WERI-Rb-1 (cell line): ENCODE measurements around the gene SNX3.
"Not testable (repeated sequence)": the region's sequence is repeated elsewhere in the genome, so short reads cannot be mapped to it uniquely, and the experiment has no call there.

Experiments
- DNase-seq: peaks from one replicate; pipeline ENCODE4 v3.0.0-alpha.2; 2020
- H3K27ac ChIP-seq: fragments of 250-450 bp; sonication (Bioruptor Pico); 2 replicates; pipeline ENCODE4 v1.5.1; 2020; ENCODE audit warnings: mild to moderate bottlenecking, moderate library complexity
- H3K27me3 ChIP-seq: fragments of 250-450 bp; sonication (Bioruptor Pico); 2 replicates; pipeline ENCODE4 v1.5.1; 2021; ENCODE audit warnings: mild to moderate bottlenecking, low read depth, moderate library complexity; ENCODE audit not compliant: insufficient read depth, severe bottlenecking
- H3K36me3 ChIP-seq: fragments of 250-450 bp; sonication (Bioruptor Pico); 2 replicates; pipeline ENCODE4 v1.5.1; 2020; ENCODE audit warnings: mild to moderate bottlenecking, moderate library complexity
- H3K4me3 ChIP-seq: 2 replicates; pipeline ENCODE4 v1.5.1; 2011; ENCODE audit warnings: low read depth, mild to moderate bottlenecking, control low read depth, low read length
- H3K9me3 ChIP-seq: fragments of 250-450 bp; sonication (Bioruptor Pico); 2 replicates; pipeline ENCODE4 v1.5.1; 2021; ENCODE audit warnings: mild to moderate bottlenecking, moderate library complexity; ENCODE audit not compliant: severe bottlenecking
- TF ChIP-seq, protein P1 (sequence below): IDR thresholded peaks from 2 replicates; pipeline ENCODE4 v1.5.1; 2011; ENCODE audit warnings: low read depth, mild to moderate bottlenecking, control low read depth, inconsistent platforms, low read length

SNX3 gene

DNA sequence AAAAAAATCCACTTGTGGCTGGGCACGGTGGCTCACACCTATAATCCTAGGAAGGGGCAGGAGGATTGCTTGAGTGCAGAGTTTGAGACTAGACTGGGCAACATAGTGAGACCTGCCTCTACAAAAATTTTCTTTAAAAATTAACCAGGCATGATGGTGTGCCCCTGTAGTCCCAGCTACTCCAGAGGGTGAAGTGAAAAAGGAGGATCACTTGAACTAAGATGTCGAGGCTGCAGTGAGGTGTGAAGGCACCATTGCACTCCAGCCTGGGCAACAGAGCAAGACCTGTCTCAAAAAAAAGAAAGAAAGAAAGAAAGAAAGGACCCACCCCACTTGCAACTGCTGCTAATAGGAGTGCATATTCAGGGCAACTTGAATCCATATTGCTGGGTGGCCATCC, 13.7 kb upstream of the SNX3 start:
- H3K36me3 ChIP-seq, result no peaks in the 10 kb centered on the region
- no peak overlapping the region for H3K27ac ChIP-seq
- H3K4me3 ChIP-seq, result no peak overlapping the region
- no peaks in the 10 kb centered on the region for H3K27me3 ChIP-seq
- DNase-seq, result no peak
- TF ChIP-seq, protein P1, sequence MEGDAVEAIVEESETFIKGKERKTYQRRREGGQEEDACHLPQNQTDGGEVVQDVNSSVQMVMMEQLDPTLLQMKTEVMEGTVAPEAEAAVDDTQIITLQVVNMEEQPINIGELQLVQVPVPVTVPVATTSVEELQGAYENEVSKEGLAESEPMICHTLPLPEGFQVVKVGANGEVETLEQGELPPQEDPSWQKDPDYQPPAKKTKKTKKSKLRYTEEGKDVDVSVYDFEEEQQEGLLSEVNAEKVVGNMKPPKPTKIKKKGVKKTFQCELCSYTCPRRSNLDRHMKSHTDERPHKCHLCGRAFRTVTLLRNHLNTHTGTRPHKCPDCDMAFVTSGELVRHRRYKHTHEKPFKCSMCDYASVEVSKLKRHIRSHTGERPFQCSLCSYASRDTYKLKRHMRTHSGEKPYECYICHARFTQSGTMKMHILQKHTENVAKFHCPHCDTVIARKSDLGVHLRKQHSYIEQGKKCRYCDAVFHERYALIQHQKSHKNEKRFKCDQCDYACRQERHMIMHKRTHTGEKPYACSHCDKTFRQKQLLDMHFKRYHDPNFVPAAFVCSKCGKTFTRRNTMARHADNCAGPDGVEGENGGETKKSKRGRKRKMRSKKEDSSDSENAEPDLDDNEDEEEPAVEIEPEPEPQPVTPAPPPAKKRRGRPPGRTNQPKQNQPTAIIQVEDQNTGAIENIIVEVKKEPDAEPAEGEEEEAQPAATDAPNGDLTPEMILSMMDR, result no peak
- H3K9me3 ChIP-seq, result no peaks in the 10 kb centered on the region

DNA sequence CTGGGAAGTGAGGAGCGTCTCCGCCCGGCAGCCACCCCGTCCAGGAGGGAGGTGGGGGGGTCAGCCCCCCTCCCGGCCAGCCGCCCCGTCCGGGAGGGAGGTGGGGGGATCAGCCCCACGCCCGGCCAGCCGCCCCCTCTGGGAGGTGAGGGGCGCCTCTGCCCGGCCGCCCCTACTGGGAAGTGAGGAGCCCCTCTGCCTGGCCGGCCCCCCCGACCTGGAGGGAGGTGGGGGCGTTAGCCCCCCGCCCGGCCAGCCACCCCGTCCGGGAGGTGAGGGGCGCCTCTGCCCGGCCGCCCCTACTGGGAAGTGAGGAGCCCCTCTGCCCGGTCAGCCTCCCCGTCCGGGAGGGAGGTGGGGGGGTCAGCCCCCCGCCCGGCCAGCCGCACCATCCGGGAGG, 9.1 kb upstream of the SNX3 start:
- not testable (repeated sequence) for H3K9me3 ChIP-seq, H3K27ac ChIP-seq, H3K36me3 ChIP-seq, H3K27me3 ChIP-seq, DNase-seq, H3K4me3 ChIP-seq

DNA sequence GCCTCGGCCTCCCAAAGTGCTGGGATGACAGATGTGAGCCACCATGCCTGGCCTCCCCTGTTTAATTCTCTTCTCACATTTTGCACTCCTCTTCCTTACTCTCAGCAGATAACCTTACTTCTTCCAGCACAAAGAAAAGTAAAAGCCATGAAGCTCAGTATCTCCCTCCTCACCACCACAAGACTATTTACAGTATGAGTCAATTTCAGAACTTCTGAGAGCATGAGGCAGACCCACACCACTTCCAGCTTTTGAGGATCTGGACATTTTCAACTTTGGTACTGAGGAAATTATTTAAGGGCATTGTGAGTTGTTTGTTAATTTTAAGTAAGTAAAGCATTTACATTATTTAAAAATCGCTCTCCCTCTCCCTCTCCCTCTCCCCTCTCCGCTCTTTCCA, 8.0 kb upstream of the SNX3 start:
- no peak overlapping the region for H3K4me3 ChIP-seq
- H3K9me3 ChIP-seq, result no peaks in the 10 kb centered on the region
- H3K36me3 ChIP-seq, result no peaks in the 10 kb centered on the region
- no peaks in the 10 kb centered on the region for H3K27me3 ChIP-seq
- TF ChIP-seq, protein P1, result no peak
- no peak for DNase-seq
- H3K27ac ChIP-seq, result no peak overlapping the region

DNA sequence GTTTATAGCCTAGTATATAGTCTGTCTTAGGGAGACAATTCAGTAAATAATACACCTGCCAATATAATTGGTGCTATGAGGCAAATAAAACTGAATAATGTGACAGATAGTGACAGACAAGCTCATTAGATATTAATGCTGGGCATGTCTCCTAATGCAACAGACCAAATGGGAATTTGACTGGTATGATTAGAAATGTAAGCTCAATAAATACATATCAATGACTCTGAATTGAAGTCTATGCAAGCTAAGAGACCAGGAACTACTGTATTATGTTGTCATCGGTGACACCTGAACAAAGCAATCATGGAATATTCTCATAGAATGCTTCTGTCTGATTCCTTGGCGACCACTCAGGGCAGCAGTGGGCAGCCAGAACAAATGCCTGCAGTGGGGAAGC, 2.5 kb upstream of the SNX3 start:
- Histone ChIP-seq H3K36me3 (peaks cover 10% of the 10 kb centered on the region; the same call in 1 of the 2 replicates), H3K9me3 (no peaks in the 10 kb centered on the region), H3K4me3 (no peak overlapping the region), H3K27me3 (no peaks in the 10 kb centered on the region), H3K27ac (no peak overlapping the region)
- TF ChIP-seq, protein P1, result no peak
- DNase-seq, result no peak

DNA sequence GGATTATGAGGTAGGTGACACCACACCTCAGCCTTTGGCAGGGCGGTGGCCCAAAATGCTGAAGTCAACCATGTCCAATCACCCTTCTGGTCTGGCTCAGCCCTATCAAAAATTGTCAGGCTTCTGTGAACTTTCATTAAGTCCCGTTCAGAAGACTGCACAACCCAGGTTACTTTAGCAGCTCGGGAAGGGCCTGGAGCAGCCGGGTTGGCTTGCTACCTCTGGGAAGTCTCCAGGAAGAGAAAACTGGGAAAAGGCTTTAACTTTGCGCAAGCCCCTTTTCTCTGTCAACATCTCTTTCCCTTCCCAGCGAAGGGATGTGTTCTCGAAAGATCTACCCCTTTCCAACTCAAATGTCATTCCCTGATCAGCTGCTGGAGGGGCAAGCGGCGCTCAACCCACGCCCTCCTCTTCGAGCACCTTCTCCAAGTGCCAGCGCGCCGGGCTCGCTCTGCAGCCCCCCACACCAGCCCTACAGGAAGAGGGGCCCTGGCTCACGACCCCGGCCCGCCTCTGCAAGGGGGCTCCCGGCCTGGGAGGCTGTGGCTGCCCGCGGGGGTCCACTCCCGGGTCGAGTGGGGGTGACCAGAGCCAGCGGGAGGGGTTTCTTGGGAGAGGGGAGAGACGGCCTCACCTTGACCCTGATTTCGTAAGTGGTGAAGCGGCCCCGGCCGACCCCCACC, 573 bp downstream of the SNX3 start:
- H3K9me3 ChIP-seq, result no peaks in the 10 kb centered on the region
- H3K27ac ChIP-seq, result peak overlapping the region; percentile 82
- H3K36me3 ChIP-seq, result peaks cover 10% of the 10 kb centered on the region; the same call in 1 of the 2 replicates
- peak overlapping the region; percentile 98 for H3K4me3 ChIP-seq
- H3K27me3 ChIP-seq, result no peaks in the 10 kb centered on the region
- TF ChIP-seq, protein P1, result no peak
- DNase-seq, result no peak

DNA sequence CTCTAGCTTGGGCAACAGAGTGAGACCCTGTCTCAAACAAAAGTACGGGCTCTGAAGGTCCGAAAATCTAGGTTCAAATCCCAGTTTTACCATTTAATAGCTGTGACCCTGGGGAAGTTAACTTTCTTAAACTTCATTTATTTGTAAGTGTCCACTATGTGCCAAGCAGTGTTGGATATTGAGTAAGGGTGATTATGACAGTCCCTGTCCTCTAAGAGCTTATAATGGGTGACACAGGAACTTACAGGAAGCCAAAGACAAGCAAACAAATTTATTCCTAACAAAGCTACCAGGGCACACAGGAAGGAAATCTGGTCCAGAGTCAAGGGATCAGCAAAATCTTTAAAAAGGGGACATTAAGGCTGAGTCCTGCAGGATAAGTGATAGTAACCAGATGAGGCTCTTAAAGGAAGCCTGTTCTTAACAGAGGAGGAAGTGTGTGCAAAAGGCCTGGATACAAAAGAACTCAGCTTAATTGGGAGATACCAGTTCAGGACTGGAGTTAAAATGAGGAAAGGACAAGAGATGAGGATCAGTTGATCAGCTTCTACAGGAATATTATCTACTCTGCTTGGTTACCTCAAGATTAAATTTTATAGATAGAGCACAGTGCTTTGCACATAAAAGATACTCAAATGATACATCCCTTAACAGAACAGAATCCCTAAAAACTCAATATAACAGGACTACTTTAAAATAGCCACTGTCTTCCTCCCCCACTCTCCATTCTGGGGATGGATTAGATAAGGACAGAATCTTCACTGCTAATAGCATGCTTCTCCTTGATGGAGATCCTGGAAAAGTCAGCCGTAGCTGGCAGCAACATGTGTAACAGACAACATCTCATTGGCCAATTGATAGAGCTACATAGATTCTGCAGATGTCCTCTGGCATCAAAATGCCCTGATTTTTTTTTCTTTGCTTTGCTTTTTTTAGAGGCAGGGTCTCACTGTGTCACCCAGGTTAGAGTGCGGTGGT, 6.1 kb downstream of the SNX3 start:
- Histone ChIP-seq H3K4me3 (no peak overlapping the region), H3K36me3 (peaks cover 10% of the 10 kb centered on the region), H3K27me3 (no peaks in the 10 kb centered on the region), H3K9me3 (no peaks in the 10 kb centered on the region), H3K27ac (no peak overlapping the region)
- no peak for DNase-seq
- TF ChIP-seq, protein P1, result no peak
